Retinal pigment epithelial cell (primary cell): ENCODE data around the gene UQCC5.

Experiments used
- DNase-seq: peaks from one replicate; pipeline ENCODE4 v3.0.0-alpha.2; 2010; ENCODE audit warnings: low read depth
- H3K4me3 ChIP-seq: 2 replicates; pipeline ENCODE4 v1.5.1; 2011; ENCODE audit warnings: mild to moderate bottlenecking, low read length, control low read depth, moderate library complexity
- CTCF ChIP-seq: conservative IDR thresholded peaks from 2 replicates; pipeline ENCODE4 v1.5.1; 2011; ENCODE audit warnings: low read depth, low read length, control low read depth, inconsistent platforms

The UQCC5 gene

GRCh38 chr3:52514576-52514975 lies 21.8 kb upstream of the UQCC5 start:
- no peak for TF ChIP-seq CTCF
- DNase-seq, result no peak
- no peak overlapping the region for H3K4me3 ChIP-seq

GRCh38 chr3:52515192-52515591 lies 21.2 kb upstream of the UQCC5 start:
- H3K4me3 ChIP-seq, result no peak overlapping the region
- no peak for DNase-seq
- TF ChIP-seq CTCF, result no peak

GRCh38 chr3:52516509-52517195 lies 19.8 kb upstream of the UQCC5 start:
- H3K4me3 ChIP-seq, result no peak overlapping the region
- no peak for TF ChIP-seq CTCF
- DNase-seq, result no peak

- peak overlapping the region; percentile 24 for H3K4me3 ChIP-seq
- no peak for DNase-seq
- no peak for TF ChIP-seq CTCF
Observed at GRCh38 chr3:52517796-52518722, 18.3 kb upstream of the UQCC5 start.

GRCh38 chr3:52518723-52519444 lies 17.5 kb upstream of the UQCC5 start:
- TF ChIP-seq CTCF, result no peak
- DNase-seq, result no peak
- H3K4me3 ChIP-seq, result peak overlapping the region; percentile 27

DNA sequence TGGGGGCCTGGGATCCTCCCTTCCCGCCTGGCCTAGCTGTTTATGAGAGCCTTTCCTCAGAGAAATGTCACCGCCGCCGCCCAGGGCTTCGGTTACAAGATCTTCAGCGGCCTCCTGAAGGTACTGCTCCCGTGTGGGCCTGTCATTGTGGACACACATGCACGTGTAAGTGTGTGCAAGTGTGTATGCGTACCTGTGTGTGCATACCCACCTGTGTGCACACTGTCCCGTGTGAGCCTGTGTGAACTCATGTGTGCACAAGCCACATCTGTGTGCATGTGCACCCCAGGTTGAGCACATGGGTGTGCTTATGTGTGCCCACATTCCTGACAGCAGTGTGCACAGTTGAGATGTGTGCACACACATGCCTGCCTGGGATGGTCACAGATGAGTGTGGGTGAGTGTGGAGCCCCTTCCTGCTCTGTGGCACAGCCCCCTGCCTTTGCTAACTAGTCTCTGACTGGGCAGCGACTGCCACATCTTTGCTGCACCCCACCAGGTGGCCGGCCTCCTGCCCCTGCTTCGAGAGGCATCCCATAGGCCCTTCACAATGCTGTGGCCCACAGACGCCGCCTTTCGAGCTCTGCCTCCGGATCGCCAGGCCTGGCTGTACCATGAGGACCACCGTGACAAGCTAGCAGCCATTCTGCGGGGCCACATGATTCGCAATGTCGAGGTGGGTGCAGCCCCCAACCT lies 16.8 kb upstream of the UQCC5 start:
- DNase-seq, result no peak
- no peak overlapping the region for H3K4me3 ChIP-seq
- TF ChIP-seq CTCF, result no peak
